GM18520 (cell line): ENCODE results near the gene OGFR.

Experiments
- ATAC-seq: cut with Tn5 transposase; IDR thresholded peaks from one replicate; pipeline ENCODE4 v1.9.1; 2021; ENCODE audit not compliant: unreplicated experiment

Gene OGFR

GRCh38 chr20:62856931-62857619 lies 52.4 kb downstream of the OGFR start:
- ATAC-seq: no peak

DNA sequence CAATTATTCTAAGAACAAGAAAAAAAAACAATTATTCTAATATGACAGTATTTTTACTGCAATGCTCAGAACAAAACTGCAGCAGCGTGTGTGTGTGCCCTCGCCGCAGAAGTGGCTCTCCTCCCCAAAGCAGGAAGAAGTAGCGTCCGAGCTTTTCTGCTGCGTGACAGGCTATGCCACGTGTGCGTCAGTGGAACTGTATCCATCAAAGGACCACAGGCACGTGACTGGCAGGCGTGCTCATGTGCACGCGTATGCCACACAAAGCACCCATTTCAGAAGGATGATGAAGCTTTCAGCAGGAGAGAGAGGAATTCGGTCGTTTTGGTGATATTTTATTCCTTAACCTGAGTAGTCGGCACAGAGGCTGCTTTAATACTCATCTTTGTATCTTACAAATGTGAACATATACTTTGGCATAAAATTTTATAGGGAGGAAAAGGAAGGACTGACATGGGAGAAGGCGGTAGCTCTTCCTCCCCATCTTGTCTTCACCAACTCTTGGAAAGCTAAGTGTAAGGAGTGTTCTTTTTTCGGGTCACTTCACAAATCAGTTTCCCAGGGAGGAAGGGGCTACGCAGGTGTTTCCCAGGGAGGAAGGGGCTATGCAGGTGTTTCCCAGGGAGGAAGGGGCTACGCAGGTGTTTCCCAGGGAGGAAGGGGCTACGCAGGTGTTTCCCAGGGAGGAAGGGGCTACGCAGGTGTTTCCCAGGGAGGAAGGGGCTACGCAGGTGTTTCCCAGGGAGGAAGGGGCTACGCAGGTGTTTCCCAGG lies 53.6 kb downstream of the OGFR start:
- ATAC-seq: no peak

DNA sequence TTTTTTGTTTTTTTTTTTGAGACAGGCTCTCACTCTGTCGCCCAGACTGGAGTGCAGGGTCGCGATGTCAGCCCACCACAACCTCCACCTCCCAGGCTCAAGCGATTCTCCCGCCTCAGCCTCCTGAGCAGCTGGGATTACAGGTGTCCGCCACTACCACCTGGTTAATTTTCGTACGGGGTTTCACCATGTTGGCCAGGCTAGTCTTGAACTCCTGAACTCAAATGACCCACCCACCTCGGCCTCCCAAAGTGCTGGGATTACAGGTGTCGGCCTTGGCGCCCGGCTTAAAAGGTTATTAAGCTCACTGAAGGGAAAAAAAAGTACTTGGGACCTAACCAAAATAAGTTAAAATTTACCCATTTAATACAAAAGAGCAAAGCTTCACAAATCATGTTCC lies 55.1 kb downstream of the OGFR start:
- ATAC-seq: no peak

GRCh38 chr20:62860391-62860923 lies 55.8 kb downstream of the OGFR start:
- ATAC-seq: no peak

GRCh38 chr20:62860924-62861691 lies 56.5 kb downstream of the OGFR start:
- ATAC-seq: no peak

DNA sequence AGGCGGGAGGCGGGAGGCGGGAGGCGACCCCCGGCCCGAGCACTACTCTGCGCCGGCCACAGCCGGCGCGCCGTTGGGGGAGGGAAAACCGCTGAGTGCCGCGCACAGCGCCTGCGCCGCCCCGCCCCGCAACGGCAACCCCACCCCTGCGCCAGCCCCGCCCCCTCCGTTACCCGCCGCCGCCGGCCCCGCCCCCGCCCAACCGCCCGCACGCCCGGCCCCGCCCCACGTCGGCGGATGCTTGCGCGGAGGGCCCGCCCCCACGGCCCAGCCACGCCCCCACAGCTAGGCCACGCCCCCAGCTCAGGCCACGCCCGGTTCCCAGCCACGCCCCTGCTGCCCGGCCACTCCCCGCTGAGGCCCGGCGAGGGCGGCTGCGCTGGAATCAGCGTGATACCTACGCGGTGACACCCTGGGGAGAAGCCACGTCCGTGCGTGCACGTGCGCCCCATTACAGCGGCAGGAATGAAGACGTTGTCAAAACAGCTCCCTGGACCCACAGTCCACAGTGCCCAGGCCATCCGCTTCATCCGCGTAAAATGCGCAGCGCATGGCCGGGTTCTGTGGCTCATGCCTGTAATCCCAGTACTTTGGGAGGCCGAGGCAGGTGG lies 57.2 kb downstream of the OGFR start, which contains the start of gene TCFL5:
Gene TCFL5, minus strand, starts transcription at position 97 of the 611 bp plus-strand sequence. CDS start 152 bp downstream, outside the sequence.
- ATAC-seq: no peak
